ACC112 (cell line): ENCODE measurements around the gene LCAT.
"Not testable (repeated sequence)": the region's sequence is repeated elsewhere in the genome, so short reads cannot be mapped to it uniquely, and the experiment has no call there.

Experiments
- H2AFZ ChIP-seq: fragments of 200-600 bp; sonication (generic); one replicate; pipeline ENCODE4 v1.6.0; 2017; ENCODE audit warnings: antibody characterized with exemption, low read length; ENCODE audit not compliant: unreplicated experiment
- H3K27ac ChIP-seq: fragments of 200-600 bp; sonication (generic); 2 replicates; pipeline ENCODE4 v1.5.1; 2014; ENCODE audit warnings: low read depth, mild to moderate bottlenecking, antibody characterized with exemption, low read length, moderate library complexity
- H3K27me3 ChIP-seq: fragments of 200-600 bp; sonication (generic); 2 replicates; pipeline ENCODE4 v1.6.1; 2014; ENCODE audit warnings: mild to moderate bottlenecking, antibody characterized with exemption, low read length, moderate library complexity, mixed read lengths; ENCODE audit not compliant: insufficient read depth
- H3K36me3 ChIP-seq: fragments of 200-600 bp; sonication (generic); 2 replicates; pipeline ENCODE4 v1.6.1; 2016; ENCODE audit warnings: mild to moderate bottlenecking, antibody characterized with exemption, low read length, moderate library complexity, mixed read lengths; ENCODE audit not compliant: insufficient read depth
- H3K4me1 ChIP-seq: fragments of 200-600 bp; sonication (generic); one replicate; pipeline ENCODE4 v1.6.1; 2016; ENCODE audit warnings: low read length, mixed read lengths; ENCODE audit not compliant: insufficient read depth, unreplicated experiment, control insufficient read depth
- H3K4me3 ChIP-seq: fragments of 200-600 bp; sonication (generic); 2 replicates; pipeline ENCODE4 v1.5.1; 2014; ENCODE audit warnings: mild to moderate bottlenecking, low read depth, low read length
- H3K79me2 ChIP-seq: fragments of 200-600 bp; sonication (generic); one replicate; pipeline ENCODE4 v1.6.0; 2016; ENCODE audit warnings: low read length; ENCODE audit not compliant: control insufficient read depth, unreplicated experiment, insufficient read depth

Gene LCAT

GRCh38 chr16:67945392-67945933 lies 1.5 kb upstream of the LCAT start:
- peaks cover 25% of the 10 kb centered on the region; the same call in 1 of the 2 replicates for H3K36me3 ChIP-seq
- no peak overlapping the region for H3K4me3 ChIP-seq
- H3K27ac ChIP-seq = no peak overlapping the region
- no peaks in the 10 kb centered on the region for H3K27me3 ChIP-seq
- no peak overlapping the region for H2AFZ ChIP-seq
- peaks cover 2% of the 10 kb centered on the region for H3K79me2 ChIP-seq
- no peaks in the 10 kb centered on the region for H3K4me1 ChIP-seq

- Histone ChIP-seq H3K27me3 (no peaks in the 10 kb centered on the region), H3K79me2 (peaks cover 6% of the 10 kb centered on the region), H3K27ac (no peak overlapping the region), H2AFZ (no peak overlapping the region), H3K4me1 (no peaks in the 10 kb centered on the region), H3K36me3 (peaks cover 26% of the 10 kb centered on the region; the same call in 1 of the 2 replicates), H3K4me3 (no peak overlapping the region)
Observed at GRCh38 chr16:67944690-67945391, 921 bp upstream of the LCAT start.

GRCh38 chr16:67943256-67943618 lies 683 bp downstream of the LCAT start:
- H3K27me3 ChIP-seq = no peaks in the 10 kb centered on the region
- peaks cover 28% of the 10 kb centered on the region; the same call in 1 of the 2 replicates for H3K36me3 ChIP-seq
- H3K4me1 ChIP-seq = no peaks in the 10 kb centered on the region

GRCh38 chr16:67942510-67943255 lies 1.2 kb downstream of the LCAT start:
- peaks cover 23% of the 10 kb centered on the region; the same call in 1 of the 2 replicates for H3K36me3 ChIP-seq
- H3K79me2 ChIP-seq = peaks cover 3% of the 10 kb centered on the region
- no peak overlapping the region for H3K27ac ChIP-seq
- H2AFZ ChIP-seq = no peak overlapping the region
- H3K27me3 ChIP-seq = no peaks in the 10 kb centered on the region
- no peaks in the 10 kb centered on the region for H3K4me1 ChIP-seq
- no peak overlapping the region for H3K4me3 ChIP-seq

More at GRCh38 chr16:67943256-67943618, 683 bp downstream of the LCAT start:
- Histone ChIP-seq H3K4me3 (no peak overlapping the region), H3K79me2 (peaks cover 6% of the 10 kb centered on the region), H2AFZ (no peak overlapping the region), H3K27ac (no peak overlapping the region)

DNA sequence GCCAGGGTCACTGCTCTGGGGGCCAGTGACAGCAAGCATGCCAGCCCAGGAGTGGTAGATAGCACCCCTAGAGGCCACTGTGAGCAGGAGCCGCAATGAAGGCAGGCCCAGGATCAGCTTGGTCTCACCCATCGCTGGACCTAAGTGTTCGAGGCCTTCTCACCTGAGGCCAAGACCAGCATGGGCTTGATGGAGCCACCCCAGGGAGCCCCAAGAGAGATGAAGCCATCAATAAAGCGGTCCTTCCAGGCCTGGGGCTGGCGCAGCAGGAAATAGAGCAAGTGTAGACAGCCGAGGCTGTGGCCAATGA lies 1.8 kb downstream of the LCAT start:
- Histone ChIP-seq H3K27me3 (no peaks in the 10 kb centered on the region), H3K36me3 (peaks cover 17% of the 10 kb centered on the region; the same call in 1 of the 2 replicates), H2AFZ (no peak overlapping the region), H3K4me3 (no peak overlapping the region), H3K4me1 (peaks cover 4% of the 10 kb centered on the region), H3K79me2 (peaks cover 4% of the 10 kb centered on the region), H3K27ac (no peak overlapping the region)

DNA sequence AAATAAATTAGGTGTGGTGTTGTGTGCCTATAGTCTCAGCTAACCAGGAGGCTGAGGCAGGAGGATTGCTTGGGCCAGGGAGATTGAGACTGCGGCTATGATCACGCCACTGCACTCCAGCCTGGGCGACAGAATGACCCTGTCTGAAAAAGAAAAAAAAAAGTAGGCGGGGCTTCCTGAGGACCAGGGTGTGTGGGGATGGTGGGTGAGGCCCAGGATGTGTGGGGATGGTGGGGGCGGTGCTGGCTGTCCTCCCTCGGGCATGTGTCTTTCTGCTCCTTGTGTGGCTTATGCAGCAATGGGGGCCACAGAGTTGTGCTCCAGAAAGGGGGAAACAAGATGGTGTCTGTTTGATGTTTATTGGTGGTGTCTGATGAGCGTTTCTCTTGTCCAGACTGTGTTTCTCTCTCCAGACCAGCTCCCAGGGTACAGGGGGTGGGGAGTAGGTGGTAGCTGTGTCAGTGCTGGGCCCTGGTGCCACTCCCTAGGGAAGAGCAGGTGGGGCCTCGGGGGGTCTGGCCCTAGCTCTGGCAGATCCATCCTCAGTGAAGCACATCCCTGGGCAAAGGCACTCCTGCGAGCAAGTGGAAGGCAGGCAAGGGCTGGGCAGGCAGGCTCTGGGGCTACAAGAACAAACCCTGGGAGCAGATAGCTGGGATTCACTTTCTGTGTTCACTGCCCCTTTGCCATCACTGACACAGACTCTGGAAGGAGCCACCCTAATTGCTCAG lies 2.3 kb downstream of the LCAT start:
- H3K4me1 ChIP-seq = peaks cover 7% of the 10 kb centered on the region
- H2AFZ ChIP-seq = no peak overlapping the region
- H3K79me2 ChIP-seq = peaks cover 8% of the 10 kb centered on the region
- no peak overlapping the region for H3K27ac ChIP-seq
- H3K27me3 ChIP-seq = no peaks in the 10 kb centered on the region
- peaks cover 13% of the 10 kb centered on the region; the same call in 1 of the 2 replicates for H3K36me3 ChIP-seq
- H3K4me3 ChIP-seq = no peak overlapping the region

GRCh38 chr16:67940446-67941089 lies 3.4 kb downstream of the LCAT start:
- Histone ChIP-seq H3K27ac (no peak overlapping the region), H2AFZ (no peak overlapping the region), H3K4me1 (peaks cover 7% of the 10 kb centered on the region), H3K79me2 (peaks cover 8% of the 10 kb centered on the region), H3K27me3 (no peaks in the 10 kb centered on the region), H3K4me3 (no peak overlapping the region), H3K36me3 (peaks cover 4% of the 10 kb centered on the region; the same call in 1 of the 2 replicates)

- H3K4me3 ChIP-seq = no peak overlapping the region
- H3K36me3 ChIP-seq = peaks cover 3% of the 10 kb centered on the region; the same call in 1 of the 2 replicates
- no peak overlapping the region for H3K27ac ChIP-seq
- no peak overlapping the region for H2AFZ ChIP-seq
- H3K4me1 ChIP-seq = peaks cover 14% of the 10 kb centered on the region
- peaks cover 8% of the 10 kb centered on the region for H3K79me2 ChIP-seq
- no peaks in the 10 kb centered on the region for H3K27me3 ChIP-seq
Observed at GRCh38 chr16:67939507-67940445, 4.1 kb downstream of the LCAT start.

DNA sequence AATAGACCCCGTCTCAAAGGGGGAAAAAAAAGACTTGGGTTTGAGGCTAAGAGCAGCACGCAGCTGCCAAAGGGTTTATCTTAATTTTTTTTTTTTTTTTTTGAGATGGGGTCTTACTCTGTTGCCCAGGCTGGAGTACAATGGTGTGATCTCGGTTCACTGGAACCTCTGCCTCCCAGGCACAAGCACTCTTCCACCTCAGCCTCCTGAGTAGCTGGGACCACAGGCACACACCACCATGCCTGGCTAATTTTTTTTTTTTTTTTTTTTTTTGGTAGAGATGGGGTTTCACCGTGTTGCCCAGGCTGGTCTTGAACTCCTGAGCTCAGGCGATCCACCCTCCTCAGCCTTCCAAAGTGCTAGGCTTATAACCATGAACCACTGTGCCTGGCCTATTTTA lies 6.2 kb downstream of the LCAT start:
- not testable (repeated sequence) for H3K79me2 ChIP-seq, H3K27ac ChIP-seq, H3K27me3 ChIP-seq, H3K4me3 ChIP-seq, H3K36me3 ChIP-seq, H2AFZ ChIP-seq
- H3K4me1 ChIP-seq = peaks cover 17% of the 10 kb centered on the region
